GM21717 (cell line): ENCODE measurements around the gene RIMBP2.
"Not testable (repeated sequence)": the region's sequence is repeated elsewhere in the genome, so short reads cannot be mapped to it uniquely, and the experiment has no call there.

ENCODE experiments used
- ATAC-seq: cut with Tn5 transposase; IDR thresholded peaks from one replicate; pipeline ENCODE4 v1.9.1; 2021; ENCODE audit warnings: mild to moderate bottlenecking, moderate library complexity; ENCODE audit not compliant: unreplicated experiment

RIMBP2 gene

GRCh38 chr12:130609966-130610365 is 106.1 kb downstream of the RIMBP2 start:
- ATAC-seq, result no peak

GRCh38 chr12:130608831-130609230 is 107.3 kb downstream of the RIMBP2 start:
- no peak for ATAC-seq

DNA sequence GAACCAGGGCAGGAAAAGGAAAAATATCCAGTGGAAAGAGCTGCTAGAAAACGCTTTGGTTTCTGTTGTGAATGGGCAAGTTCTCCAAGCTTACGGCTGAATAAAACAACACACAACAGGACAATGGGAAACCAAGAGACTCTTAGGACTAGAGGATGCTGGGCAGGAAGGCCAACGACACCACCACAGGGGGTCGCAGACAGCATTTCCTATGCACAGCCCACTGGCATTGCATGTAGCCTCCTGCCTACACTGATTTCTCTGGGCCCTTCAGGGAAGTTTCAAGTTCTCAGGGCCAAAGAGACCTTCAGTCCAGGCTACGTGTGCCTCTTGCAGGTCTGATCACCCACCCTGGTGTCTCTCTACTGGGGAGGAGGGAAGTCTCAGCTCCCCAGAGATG is 108.0 kb downstream of the RIMBP2 start:
- ATAC-seq, result no peak

DNA sequence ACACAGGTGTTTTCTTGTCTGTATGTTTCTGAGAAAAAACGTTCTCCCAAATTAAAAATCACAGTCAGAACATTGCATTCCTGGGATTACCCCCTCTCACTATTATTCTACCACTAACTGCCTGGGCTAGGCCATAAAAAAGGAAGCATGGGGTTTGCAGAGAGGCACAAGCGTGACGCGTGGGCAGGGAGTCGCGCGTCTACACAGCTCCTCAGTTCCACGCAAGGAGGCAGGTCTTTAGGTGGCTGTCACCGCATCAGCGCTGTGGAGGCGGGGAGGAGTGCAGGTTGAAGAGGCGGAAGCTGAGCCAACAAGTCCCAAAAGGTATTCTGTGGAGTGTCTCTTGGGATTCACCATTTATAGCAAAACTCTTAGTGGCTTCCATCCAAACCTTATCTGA is 109.9 kb downstream of the RIMBP2 start:
- ATAC-seq, result no peak

DNA sequence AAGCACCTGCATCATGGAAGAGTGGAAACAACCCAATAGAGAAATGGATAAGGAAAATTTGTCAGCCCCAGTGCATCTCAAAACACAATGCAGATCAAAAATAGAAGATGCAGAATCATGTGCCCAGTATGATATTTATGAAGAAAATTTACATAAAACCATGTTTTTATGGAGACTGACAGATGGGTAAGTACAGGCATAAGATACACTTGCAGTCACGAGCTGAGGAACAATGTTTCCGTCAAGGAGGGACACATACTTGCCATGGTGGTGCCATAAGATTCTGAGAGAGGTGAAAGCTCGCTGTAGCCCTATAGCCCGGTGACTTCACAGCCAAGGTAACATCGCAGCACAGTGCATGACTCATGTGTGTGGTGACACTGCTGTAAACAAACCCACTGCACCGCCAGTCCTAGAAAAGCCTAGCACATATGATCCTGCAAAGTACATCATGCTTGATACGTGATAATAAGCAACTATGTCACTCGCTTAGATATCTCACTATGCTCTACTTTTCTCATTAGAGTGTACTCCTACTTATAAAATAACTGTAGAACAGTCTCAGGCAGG is 112.6 kb downstream of the RIMBP2 start:
- ATAC-seq, result no peak

DNA sequence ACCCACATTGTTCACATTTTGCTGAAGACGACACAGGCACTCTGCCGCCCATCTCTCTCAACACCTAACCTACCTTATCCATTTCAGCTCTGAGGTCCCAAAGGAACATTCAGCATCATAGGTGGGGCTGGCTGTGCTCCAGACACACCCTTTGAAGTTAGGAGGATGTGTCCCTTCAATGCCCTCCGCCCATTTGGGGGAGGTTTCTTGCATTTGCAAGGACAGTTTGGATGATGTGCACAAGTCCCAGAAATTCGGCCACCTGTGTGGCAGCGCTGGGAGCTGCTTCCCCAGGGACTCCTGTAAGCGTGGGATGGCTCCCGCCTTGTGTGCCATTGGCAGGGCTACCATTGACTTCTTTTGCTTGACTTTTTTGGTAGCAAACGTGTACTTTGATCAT is 113.8 kb downstream of the RIMBP2 start:
- no peak for ATAC-seq

DNA sequence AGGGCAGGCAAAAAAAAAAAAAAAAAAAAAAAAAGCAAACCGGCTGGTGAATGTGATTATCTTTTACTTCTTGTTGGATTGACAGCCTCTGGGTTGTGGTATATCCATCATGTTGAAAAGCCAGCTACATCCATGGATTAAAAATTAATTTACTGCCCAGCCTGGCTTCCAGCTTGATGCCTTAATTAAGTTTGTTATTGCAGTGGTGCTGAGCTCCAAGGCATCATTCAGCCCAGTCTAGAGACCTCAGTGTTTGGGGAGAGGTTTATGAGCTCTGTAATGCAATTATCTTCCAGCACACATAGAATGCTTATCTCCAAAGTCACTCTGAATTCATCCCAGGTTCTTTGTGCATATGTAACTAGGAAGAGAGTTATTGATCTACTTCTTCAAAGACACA is 114.8 kb downstream of the RIMBP2 start:
- ATAC-seq, result no peak

- no peak for ATAC-seq
Measured at GRCh38 chr12:130596241-130596640, 119.9 kb downstream of the RIMBP2 start.

- ATAC-seq, result no peak
Measured at GRCh38 chr12:130595566-130595965, 120.5 kb downstream of the RIMBP2 start.

DNA sequence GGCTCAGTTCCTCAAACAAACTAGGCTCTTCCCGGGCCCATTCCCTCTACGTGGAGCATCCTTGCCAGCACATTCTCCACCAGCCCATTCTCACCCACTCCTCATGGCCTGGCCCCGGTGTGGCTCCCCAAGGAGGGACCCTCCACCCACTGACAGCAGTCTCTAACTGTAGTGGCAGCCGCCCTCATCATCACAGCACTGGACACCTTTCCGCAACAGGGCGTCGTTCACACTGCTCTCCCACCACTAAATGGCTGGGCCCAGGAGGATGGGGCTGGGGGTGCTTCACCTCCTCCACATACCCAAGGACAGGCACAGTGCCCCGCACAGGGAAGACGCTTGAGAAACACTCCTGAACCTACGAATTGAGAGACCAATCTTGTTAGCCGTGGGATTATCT is 123.0 kb downstream of the RIMBP2 start:
- no peak for ATAC-seq

DNA sequence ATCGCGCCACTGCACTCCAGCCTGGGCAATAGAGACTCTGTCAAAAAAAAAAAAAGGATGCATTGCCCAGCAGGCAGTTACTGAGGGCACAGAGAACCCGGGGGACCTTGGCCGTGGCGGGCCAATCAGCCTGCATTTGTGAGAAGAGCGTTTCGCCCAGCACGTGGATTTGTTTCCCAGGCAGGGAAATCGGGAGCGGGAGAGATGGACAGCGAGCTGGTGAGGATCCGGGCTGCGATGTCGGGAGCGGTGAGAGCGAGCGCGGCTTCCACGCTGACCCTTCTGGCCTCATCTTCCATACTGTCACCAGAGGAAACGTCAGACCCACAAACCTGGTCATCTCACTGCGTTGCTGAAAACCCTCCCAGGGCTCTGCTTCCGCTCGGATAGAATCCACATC is 123.5 kb downstream of the RIMBP2 start:
- ATAC-seq, result no peak

GRCh38 chr12:130591736-130592135 is 124.4 kb downstream of the RIMBP2 start:
- no peak for ATAC-seq

GRCh38 chr12:130590685-130591084 is 125.4 kb downstream of the RIMBP2 start:
- ATAC-seq, result no peak

DNA sequence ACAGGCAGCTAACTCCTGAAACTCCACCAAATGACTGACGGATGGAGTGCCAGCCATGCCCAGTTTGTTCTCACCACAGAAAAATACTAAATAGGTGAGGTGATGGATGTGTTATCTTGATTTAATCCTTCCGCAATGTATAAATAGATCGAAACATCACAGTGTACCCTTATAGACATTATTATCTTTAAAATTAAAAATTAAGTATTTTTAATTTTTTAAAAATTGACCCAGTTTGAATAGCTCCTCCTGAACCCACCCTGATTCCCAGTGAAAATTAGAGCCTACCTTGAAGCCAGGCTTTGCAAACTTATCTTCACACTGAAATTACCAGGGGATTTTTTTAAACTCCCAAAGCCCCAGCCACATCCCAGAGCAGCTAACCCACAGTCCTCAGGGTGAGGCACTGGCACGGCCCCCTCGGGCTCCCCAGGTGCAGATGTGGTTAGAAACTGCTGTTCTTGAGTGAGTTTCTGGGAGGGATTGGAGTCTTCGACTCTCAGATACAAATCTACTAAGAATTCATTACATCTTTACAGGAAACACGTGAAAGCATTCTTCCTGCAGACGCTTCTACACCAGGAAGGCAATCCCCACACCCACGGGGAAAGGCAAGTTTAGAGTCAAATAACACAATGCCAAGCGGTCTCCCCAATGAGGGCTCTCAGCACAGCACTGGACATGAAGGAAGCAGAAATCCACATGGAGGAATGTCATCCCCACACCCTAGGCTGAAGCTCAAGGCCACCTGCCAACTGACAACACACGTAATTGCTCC is 126.4 kb downstream of the RIMBP2 start:
- no peak for ATAC-seq

DNA sequence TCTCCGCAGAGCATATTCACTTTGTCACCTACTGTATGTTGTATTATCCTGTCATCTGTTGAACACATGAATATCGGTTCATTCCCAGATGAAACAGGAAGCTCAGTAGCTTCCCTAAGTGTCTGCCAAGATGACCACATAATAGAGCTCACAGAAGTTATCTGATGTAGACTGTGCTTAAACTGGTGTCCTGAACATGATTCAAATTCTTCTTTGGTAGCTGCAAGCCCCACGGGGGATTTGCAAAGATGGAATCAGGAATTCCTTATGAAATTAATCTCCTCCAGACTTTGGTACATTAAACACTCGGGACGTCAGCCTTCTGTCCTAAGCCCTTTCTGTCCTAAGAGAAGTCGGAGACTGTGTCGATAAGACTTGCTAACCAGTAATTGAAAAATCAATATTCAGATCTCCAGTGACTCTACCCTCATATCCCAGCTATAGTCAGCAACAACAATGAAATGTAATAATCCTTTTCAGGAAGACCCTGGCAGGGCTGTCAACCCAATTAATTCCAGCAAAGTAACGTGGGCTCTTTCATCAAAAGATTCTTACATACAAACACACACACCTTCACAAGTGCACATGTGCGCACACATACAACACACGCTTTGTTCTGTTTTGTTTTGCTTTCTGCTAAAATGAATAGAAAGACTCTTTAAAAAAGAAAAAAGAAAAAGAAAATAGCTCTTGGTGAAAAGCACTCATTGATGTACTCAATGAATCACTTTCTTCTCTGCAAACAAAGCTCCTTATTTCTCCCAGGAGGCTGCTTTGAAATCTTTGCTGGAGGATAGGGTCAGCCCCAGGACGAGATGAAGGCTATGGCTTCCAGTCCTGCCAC is 127.2 kb downstream of the RIMBP2 start:
- no peak for ATAC-seq

- no peak for ATAC-seq
Measured at GRCh38 chr12:130587966-130588365, 128.1 kb downstream of the RIMBP2 start.

- not testable (repeated sequence) for ATAC-seq
Measured at GRCh38 chr12:130584475-130584874, 131.6 kb downstream of the RIMBP2 start.

- no peak for ATAC-seq
Measured at GRCh38 chr12:130583800-130584199, 132.3 kb downstream of the RIMBP2 start.

GRCh38 chr12:130583317-130583716 is 132.8 kb downstream of the RIMBP2 start:
- ATAC-seq, result no peak

DNA sequence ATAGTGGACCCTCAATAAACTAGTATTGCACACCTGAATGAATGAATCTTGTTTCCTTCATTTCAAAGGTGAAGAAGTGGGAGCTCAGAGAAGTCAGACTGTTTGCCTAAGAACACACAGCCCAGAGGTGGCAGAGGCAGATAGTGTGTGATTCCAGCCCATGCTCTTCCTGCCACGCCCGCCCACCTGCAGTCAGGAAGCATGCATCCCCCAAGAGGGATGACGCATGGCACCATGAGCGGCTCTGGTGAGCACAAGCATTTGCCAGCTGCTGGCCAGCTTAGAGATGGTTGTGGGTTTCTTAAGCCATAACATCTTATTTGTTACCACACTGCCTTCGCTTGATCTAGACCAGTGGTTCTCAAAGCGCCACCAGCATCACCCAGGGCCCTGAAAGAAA is 133.8 kb downstream of the RIMBP2 start:
- no peak for ATAC-seq

DNA sequence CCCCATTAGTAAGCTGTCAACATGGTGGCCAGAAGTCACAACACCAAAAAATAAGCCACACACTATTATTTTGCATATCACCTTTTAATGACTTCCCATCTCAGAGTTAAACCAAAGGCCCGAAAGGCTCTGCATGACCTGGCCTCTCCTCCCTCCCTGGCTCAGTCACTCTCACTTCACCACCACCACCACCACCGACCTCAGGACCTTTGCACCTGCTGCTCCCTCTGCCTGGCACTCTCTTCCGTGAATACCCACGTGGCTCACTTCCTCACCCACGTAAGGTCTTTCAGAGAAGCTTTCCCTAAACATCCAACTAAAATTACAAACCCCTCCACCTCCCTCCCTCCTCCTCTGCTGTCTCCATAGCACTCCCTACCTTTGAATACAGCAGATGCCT is 134.3 kb downstream of the RIMBP2 start:
- no peak for ATAC-seq

DNA sequence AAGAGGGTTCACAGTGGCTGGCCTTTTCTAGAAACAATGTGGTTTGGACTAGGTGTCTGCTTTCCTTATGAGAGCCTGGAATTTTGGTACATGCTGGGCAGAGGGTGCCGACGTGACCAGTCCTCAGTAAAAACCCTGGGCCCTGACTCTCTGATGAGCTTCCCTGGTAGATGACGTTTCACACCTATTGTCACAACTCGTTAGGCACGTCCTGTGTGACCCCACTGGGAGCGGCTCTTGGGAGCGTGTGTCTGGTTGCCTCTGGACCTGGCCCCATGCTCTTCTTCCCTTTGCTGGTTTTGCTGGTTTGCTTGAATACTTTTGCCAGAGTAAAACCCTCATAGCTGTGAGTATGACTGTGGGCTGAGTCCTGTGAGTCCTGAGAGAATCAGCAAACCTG is 136.9 kb downstream of the RIMBP2 start:
- no peak for ATAC-seq
